Measurements from ENCODE around the gene ZC3H18.

Gene ZC3H18

GRCh38 chr16:88596483-88596882 lies 26.3 kb downstream of the ZC3H18 start:
- no peak overlapping the region for H3K4me3 ChIP-seq (replicated peaks; ENCODE audit: low read depth, low read length)
- peak; percentile 25 for DNase-seq (ENCODE audit: low read depth)
- TF ChIP-seq, protein P1, sequence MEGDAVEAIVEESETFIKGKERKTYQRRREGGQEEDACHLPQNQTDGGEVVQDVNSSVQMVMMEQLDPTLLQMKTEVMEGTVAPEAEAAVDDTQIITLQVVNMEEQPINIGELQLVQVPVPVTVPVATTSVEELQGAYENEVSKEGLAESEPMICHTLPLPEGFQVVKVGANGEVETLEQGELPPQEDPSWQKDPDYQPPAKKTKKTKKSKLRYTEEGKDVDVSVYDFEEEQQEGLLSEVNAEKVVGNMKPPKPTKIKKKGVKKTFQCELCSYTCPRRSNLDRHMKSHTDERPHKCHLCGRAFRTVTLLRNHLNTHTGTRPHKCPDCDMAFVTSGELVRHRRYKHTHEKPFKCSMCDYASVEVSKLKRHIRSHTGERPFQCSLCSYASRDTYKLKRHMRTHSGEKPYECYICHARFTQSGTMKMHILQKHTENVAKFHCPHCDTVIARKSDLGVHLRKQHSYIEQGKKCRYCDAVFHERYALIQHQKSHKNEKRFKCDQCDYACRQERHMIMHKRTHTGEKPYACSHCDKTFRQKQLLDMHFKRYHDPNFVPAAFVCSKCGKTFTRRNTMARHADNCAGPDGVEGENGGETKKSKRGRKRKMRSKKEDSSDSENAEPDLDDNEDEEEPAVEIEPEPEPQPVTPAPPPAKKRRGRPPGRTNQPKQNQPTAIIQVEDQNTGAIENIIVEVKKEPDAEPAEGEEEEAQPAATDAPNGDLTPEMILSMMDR (IDR thresholded peaks at IDR 0.05; ENCODE audit: low read length, missing control alignments): no peak

DNA sequence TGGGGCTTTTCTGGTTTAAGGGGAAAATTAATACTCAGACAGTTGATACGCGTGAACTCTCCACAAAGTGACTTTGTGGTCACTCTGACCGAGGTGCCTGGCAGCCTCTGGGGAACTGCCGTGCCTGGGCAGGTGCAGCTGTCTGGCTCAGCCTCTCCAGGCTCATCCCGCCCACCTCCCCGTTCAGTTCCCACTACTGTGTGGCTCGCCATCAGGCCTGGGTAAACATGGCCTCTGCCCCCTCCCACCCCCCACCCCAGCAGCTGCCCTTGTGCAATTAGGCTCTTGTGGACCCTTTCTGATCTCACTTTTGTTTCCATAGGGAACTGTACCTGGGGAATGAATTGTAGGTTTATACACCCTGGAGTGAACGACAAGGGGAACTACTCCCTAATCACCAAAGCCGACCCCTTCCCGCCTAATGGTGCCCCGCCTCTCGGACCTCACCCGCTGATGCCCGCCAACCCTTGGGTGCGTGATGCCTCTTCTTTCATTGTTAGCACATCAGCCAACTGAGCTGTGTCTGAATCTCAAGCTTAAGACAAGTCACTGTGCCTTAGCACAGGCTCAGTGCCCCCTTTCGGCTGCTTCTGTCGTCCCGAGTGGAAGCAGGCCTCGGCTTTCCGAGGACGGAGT lies 27.8 kb downstream of the ZC3H18 start:
- no peak overlapping the region for H3K4me3 ChIP-seq (replicated peaks; ENCODE audit: low read depth, low read length)
- TF ChIP-seq, protein P1 (IDR thresholded peaks at IDR 0.05; ENCODE audit: low read length, missing control alignments): no peak
- DNase-seq (ENCODE audit: low read depth): no peak

GRCh38 chr16:88599092-88599733 lies 29.0 kb downstream of the ZC3H18 start:
- TF ChIP-seq, protein P1 (IDR thresholded peaks at IDR 0.05; ENCODE audit: low read length, missing control alignments): no peak
- peak; percentile 20 for DNase-seq (ENCODE audit: low read depth)
- no peak overlapping the region for H3K4me3 ChIP-seq (replicated peaks; ENCODE audit: low read depth, low read length)

- no peak overlapping the region for H3K4me3 ChIP-seq (replicated peaks; ENCODE audit: low read depth, low read length)
- TF ChIP-seq, protein P1 (IDR thresholded peaks at IDR 0.05; ENCODE audit: low read length, missing control alignments): no peak
- no peak for DNase-seq (ENCODE audit: low read depth)
These were observed 29.8 kb downstream of the ZC3H18 start for GRCh38 chr16:88599825-88600538.

DNA sequence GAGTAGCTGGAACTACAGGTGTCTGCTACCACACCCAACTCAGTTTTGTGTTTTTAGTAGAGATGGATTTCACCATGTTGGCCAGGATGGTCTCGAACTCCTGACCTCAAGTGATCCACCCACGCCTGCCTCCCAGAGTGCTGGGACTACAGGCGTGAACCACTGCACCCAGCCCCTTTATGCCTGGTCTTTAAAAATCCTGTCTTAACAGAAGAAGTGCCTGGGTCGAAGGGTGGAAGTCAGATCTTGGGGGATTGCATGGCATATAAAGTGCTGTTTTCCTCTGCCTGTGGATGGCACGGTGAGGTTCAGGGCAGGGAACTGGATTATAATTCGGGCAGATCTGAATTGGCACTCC lies 30.3 kb downstream of the ZC3H18 start:
- no peak for DNase-seq (ENCODE audit: low read depth)
- H3K4me3 ChIP-seq (replicated peaks; ENCODE audit: low read depth, low read length): no peak overlapping the region
- TF ChIP-seq, protein P1 (IDR thresholded peaks at IDR 0.05; ENCODE audit: low read length, missing control alignments): no peak

DNA sequence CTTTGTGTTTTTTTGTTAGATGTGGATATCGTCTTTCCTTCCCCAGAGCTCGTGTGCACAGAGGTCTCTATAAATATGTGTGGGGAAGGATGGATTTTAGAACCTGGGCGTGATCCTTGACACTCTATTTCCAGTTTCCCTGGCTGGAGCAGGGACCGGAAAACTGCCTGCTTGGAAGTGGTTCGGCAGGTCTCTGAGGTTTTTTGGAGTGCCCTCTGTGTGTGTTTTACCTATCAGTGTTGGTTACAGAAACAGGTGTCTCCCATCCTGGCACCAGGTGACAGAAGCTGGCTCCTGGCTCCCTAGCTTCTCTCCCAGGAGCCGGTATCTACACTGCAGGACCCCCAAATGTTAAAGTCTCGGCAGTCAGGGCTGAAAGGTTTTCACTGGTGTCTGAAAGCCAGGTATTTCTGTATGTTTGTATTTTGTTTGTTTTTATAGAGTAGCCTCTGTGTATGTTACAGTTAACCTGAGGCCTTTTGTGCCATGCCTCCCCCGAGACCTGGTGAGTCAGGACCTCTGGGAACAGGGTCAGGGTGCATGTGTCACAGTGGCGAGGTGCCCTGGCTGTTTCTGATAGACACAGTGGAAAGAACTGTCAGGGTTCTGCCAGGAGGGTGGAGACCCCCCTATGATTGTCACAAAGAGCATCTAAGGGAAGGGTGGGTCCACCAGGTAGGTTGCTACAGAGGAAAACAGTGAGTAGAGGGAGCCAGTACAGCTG lies 31.3 kb downstream of the ZC3H18 start:
- DNase-seq (ENCODE audit: low read depth): no peak
- TF ChIP-seq, protein P1 (IDR thresholded peaks at IDR 0.05; ENCODE audit: low read length, missing control alignments): no peak
- H3K4me3 ChIP-seq (replicated peaks; ENCODE audit: low read depth, low read length): no peak overlapping the region

Measured in fibroblast of pulmonary artery (primary cell).